SK-N-SH (cell line): ENCODE measurements around the gene ARID1B. TPM values are rescaled to one million over a fixed set of nuclear protein-coding genes. Genes with fewer than 3 reads are reported as not detected.

ENCODE experiments used
- CTCF ChIA-PET: fragments of 300-600, 350-600 bp; formaldehyde crosslinking; extraction: SDS; loops from one replicate; lab custom pipeline; 2021; lab: Yijun Ruan, JAX
- POLR2A ChIA-PET: fragments of 350-600 bp; sonication (Branson Sonifier 250); formaldehyde crosslinking; extraction: SDS; loops from one replicate; lab custom pipeline; 2020; ENCODE audit warnings: antibody characterized with exemption, inconsistent platforms; lab: Yijun Ruan, JAX
- DNase-seq: peaks from one replicate; pipeline ENCODE4 v3.0.0; 2012
- H2AFZ ChIP-seq: fragments of 200-600 bp; sonication (generic); 2 replicates; pipeline ENCODE4 v1.8.1; 2016; ENCODE audit warnings: antibody characterized with exemption, mild to moderate bottlenecking, low read depth
- H3F3A ChIP-seq: fragments of 200-600 bp; sonication (generic); replicated peaks from 2 replicates; pipeline ENCODE3; 2016; ENCODE audit warnings: antibody characterized with exemption, mild to moderate bottlenecking; ENCODE audit not compliant: insufficient read depth
- H3K27ac ChIP-seq, 2 experiments: fragments of 200-500 bp in 1 of 2; fragments of 200-600 bp in 1 of 2; sonication (Bioruptor generic) in 1 of 2; sonication (generic), shearing (Covaris generic) in 1 of 2; 2 replicates each; pipeline versions ENCODE4 v1.5.1 to v1.6.1; 2014 to 2016; ENCODE audit warnings: low read depth in 2 of 2, inconsistent platforms in 1 of 2, low read length in 1 of 2, mild to moderate bottlenecking in 1 of 2, mixed read lengths in 1 of 2
- H3K27me3 ChIP-seq: fragments of 200-600 bp; sonication (generic), shearing (Covaris generic); 2 replicates; pipeline ENCODE4 v1.6.1; 2016; ENCODE audit warnings: mixed run types; ENCODE audit not compliant: insufficient read depth
- H3K36me3 ChIP-seq, 2 experiments: fragments of 200-500 bp in 1 of 2; fragments of 200-600 bp in 1 of 2; sonication (Bioruptor generic) in 1 of 2; sonication (generic) in 1 of 2; replicated peaks in 1 of 2; 2 replicates each; pipeline versions ENCODE3 to v1.5.1; 2014 to 2016; ENCODE audit warnings: low read length in 1 of 2, mild to moderate bottlenecking in 1 of 2; ENCODE audit not compliant: insufficient read depth in 2 of 2, control insufficient read depth in 1 of 2
- H3K4me1 ChIP-seq, 2 experiments: fragments of 200-500 bp in 1 of 2; fragments of 200-600 bp in 1 of 2; sonication (Bioruptor generic) in 1 of 2; sonication (generic), shearing (Covaris generic) in 1 of 2; 2 replicates each; pipeline versions ENCODE4 v1.5.1 to v1.6.1; 2014 to 2016; ENCODE audit warnings: low read depth in 1 of 2, low read length in 1 of 2, mixed run types in 1 of 2; ENCODE audit not compliant: insufficient read depth in 2 of 2, control insufficient read depth in 1 of 2
- H3K4me2 ChIP-seq: fragments of 200-600 bp; sonication (generic), shearing (Covaris generic); 2 replicates; pipeline ENCODE4 v1.6.1; 2017; ENCODE audit warnings: mixed run types
- H3K4me3 ChIP-seq, 2 experiments: fragments of 200-500 bp in 1 of 2; fragments of 200-600 bp in 1 of 2; sonication (Bioruptor generic) in 1 of 2; sonication (generic), shearing (Covaris generic) in 1 of 2; 2 replicates each; pipeline versions ENCODE4 v1.5.1 to v1.8.1; 2014 to 2016; ENCODE audit warnings: low read depth in 2 of 2, inconsistent platforms in 1 of 2, low read length in 1 of 2, mild to moderate bottlenecking in 1 of 2, mixed read lengths in 1 of 2, moderate library complexity in 1 of 2
- H3K79me2 ChIP-seq: fragments of 200-600 bp; sonication (generic); 2 replicates; pipeline ENCODE4 v1.8.1; 2017; ENCODE audit warnings: mild to moderate bottlenecking; ENCODE audit not compliant: insufficient read depth
- H3K9ac ChIP-seq: fragments of 200-600 bp; sonication (generic); 2 replicates; pipeline ENCODE4 v1.6.1; 2017; ENCODE audit warnings: mixed run types
- H3K9me2 ChIP-seq: fragments of 200-600 bp; sonication (generic); 2 replicates; pipeline ENCODE4 v1.6.1; 2017; ENCODE audit warnings: mixed run types
- H3K9me3 ChIP-seq: fragments of 200-600 bp; sonication (generic); 2 replicates; pipeline ENCODE4 v1.6.1; 2017; ENCODE audit warnings: mixed run types, mild to moderate bottlenecking, moderate library complexity
- H4K20me1 ChIP-seq: fragments of 200-600 bp; sonication (generic); 2 replicates; pipeline ENCODE4 v1.6.1; 2017; ENCODE audit warnings: mild to moderate bottlenecking, mixed run types; ENCODE audit not compliant: insufficient read depth
- CHD2 ChIP-seq: fragments of 150-350 bp; IDR thresholded peaks from 2 replicates; pipeline ENCODE4 v1.6.1; 2018; ENCODE audit warnings: low read length; ENCODE audit not compliant: partially characterized antibody
- CTCF ChIP-seq: fragments of 200-600 bp; sonication (generic); IDR thresholded peaks from 2 replicates; pipeline ENCODE4 v1.6.1; 2017; ENCODE audit warnings: antibody characterized with exemption, mild to moderate bottlenecking, moderate library complexity
- ELF1 ChIP-seq: IDR thresholded peaks from 2 replicates; pipeline ENCODE4 v1.4.0; 2012
- EZH2phosphoT487 ChIP-seq: fragments of 200-600 bp; sonication (generic); IDR thresholded peaks from 2 replicates; pipeline ENCODE4 v1.6.1; 2017; ENCODE audit warnings: low read depth, mixed run types, mild to moderate bottlenecking, antibody characterized with exemption, moderate library complexity, borderline replicate concordance
- FOSL2 ChIP-seq: IDR thresholded peaks from 2 replicates; pipeline ENCODE4 v1.4.0; 2012; ENCODE audit warnings: low read depth, mild to moderate bottlenecking, moderate library complexity, borderline replicate concordance
- FOXJ3 ChIP-seq: sonication (generic); formaldehyde crosslinking; IDR thresholded peaks from 2 replicates; pipeline ENCODE4 v1.5.1; 2020; ENCODE audit warnings: mild to moderate bottlenecking, missing genetic modification reagents
- IRF3 ChIP-seq: fragments of 150-350 bp; IDR thresholded peaks from 2 replicates; pipeline ENCODE4 v1.6.1; 2016; ENCODE audit warnings: mild to moderate bottlenecking, low read depth, low read length
- NFIC ChIP-seq: IDR thresholded peaks from 2 replicates; pipeline ENCODE4 v1.4.0; 2012; ENCODE audit warnings: borderline replicate concordance
- NRF1 ChIP-seq: IDR thresholded peaks from 2 replicates; pipeline ENCODE4 v1.6.1; 2012; ENCODE audit warnings: low read depth, mild to moderate bottlenecking, low read length
- RCOR1 ChIP-seq: fragments of 150-350 bp; IDR thresholded peaks from 2 replicates; pipeline ENCODE4 v1.6.1; 2017; ENCODE audit warnings: antibody characterized with exemption, low read length
- SMC3 ChIP-seq: IDR thresholded peaks from 2 replicates; pipeline ENCODE4 v1.6.1; 2012; ENCODE audit warnings: low read depth, low read length, improper control_type of control experiment
- USF2 ChIP-seq: fragments of 150-350 bp; IDR thresholded peaks from 2 replicates; pipeline ENCODE4 v1.6.1; 2017; ENCODE audit warnings: antibody characterized with exemption, low read length, low read depth, borderline replicate concordance
- YY1 ChIP-seq: IDR thresholded peaks from 2 replicates; pipeline ENCODE4 v1.4.0; 2012; ENCODE audit warnings: low read depth, mild to moderate bottlenecking
- ZBTB33 ChIP-seq: IDR thresholded peaks from 2 replicates; pipeline ENCODE4 v1.4.0; 2012; ENCODE audit warnings: low read depth, borderline replicate concordance
- WGBS: methylation state at CpG from one replicate; pipeline ENCODE4 v1.1.6; 2017; ENCODE audit warnings: low lambda C conversion rate; 5-methylcytosine and 5-hydroxymethylcytosine counted together
- polyA plus RNA-seq, 3 experiments: library from polyadenylated mRNA; depleted of rRNA; stranded (reverse); fragments of >200 nt; gene quantifications; 2 replicates each; pipeline ENCODE4 v1.2.3, GENCODE V29; 2012

The ARID1B gene
- polyA plus RNA-seq, 1 of the 3 experiments (the other 2 are of a cell fraction) = 13.6 TPM

DNA sequence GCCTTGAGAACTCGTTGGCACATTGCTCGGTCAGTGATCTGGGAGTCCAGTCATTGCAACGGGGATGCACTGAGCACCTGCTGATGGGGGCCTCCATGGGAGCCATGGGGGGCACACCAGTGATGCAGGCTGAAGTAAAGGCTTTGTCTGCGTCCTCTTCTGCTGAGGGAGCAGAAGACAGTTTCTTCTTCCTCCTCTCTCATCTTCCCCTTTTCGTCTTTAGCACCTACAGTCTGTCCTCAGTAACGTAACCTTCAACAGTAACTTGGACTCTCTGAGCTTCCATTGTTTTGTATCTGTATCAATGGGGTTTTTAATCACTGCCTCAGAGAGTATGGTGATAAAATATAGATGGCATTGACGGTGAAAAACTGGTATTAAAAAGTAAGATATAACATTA lies 306.2 kb downstream of the ARID1B start:
- no peak overlapping the region for H2AFZ ChIP-seq
- POLR2A ChIA-PET = no interaction called here
- 0 out of 2 replicates have a peak, but pooled peaks cover 30% of the 10 kb centered on the region for H3K79me2 ChIP-seq
- WGBS = 85% methylated on average over 7 of the region's 7 CpGs
- no peaks in the 10 kb centered on the region for H3F3A ChIP-seq
- H3K9me3 ChIP-seq = no peaks in the 10 kb centered on the region
- peaks cover 8% of the 10 kb centered on the region; the same call in 1 of the 2 replicates for H4K20me1 ChIP-seq
- no peak for TF ChIP-seq USF2
- no peak for TF ChIP-seq IRF3
- no peak for TF ChIP-seq NRF1
- TF ChIP-seq YY1 = no peak
- TF ChIP-seq CTCF = no peak
- TF ChIP-seq ZBTB33 = no peak
- TF ChIP-seq SMC3 = no peak
- no peak for TF ChIP-seq FOSL2
- TF ChIP-seq NFIC = no peak
- no peak for TF ChIP-seq RCOR1
- TF ChIP-seq EZH2phosphoT487 = no peak
- TF ChIP-seq CHD2 = no peak
- no peak for TF ChIP-seq FOXJ3
- no peak for TF ChIP-seq ELF1
- H3K4me1 ChIP-seq = peaks cover 0 to 25% of the 10 kb centered on the region in 2 experiments; a peak in 2 of 4 replicates
- H3K4me3 ChIP-seq = no peak overlapping the region
- H3K4me2 ChIP-seq = no peak overlapping the region
- no peak for DNase-seq
- CTCF ChIA-PET = no interaction called here
- H3K36me3 ChIP-seq = peaks cover 26 to 31% of the 10 kb centered on the region in 2 experiments
- H3K9me2 ChIP-seq = no peaks in the 10 kb centered on the region
- no peaks in the 10 kb centered on the region for H3K27me3 ChIP-seq
- H3K9ac ChIP-seq = no peak overlapping the region
- no peak overlapping the region for H3K27ac ChIP-seq
